ENCODE measurements around the gene TPCN2. TPM values are rescaled to one million over a fixed set of nuclear protein-coding genes. Genes with fewer than 3 reads are reported as not detected.

The TPCN2 gene
- total RNA-seq, 1 experiment from 2014 or later: 15.2 TPM

DNA sequence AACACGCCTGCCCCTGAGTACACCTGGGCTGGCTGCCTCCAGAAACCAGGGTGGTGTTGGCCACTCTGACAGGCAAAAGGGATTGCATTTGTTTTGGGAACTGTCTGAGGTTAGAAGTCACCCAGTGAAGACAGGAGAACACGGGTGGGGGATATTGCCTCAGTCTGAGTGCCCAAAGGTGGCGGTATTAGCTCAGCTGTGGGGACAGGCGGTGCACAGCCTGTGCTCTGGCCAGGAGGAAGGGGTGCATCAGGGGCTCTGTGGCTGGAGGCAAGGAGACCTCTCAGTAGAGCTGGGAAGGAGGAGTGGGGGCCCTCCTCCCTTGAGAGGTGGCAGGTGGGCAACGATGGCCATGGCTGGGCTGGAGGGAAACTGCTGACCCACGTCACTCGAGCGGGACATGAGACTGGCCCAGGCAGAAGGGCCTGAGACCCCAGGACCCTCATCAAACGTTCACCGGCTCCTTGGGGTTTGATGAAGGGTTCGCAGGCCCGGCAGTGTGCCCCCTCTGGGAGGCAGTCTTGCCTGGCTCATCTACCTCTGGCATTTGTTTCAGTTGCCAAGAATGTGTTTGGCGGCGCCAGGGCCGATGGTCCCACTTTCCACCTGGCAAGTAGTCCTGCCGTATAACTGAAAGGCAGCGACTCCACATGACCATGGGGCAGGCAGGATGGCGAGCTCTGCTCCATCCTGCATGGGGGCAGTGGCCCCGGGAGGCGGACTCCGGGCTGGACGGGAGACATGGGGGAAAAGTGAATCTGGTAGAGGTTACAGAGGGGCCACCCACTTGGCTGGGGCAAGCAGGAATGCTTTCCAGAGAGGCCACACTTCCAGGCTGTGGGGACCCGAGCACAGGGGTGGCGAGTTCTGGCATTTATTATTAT lies 54.2 kb downstream of the TPCN2 start:
- ATAC-seq: peak; percentile 29; the same call in 1 of the 2 replicates
- TF ChIP-seq RAD21 (IDR thresholded peaks at IDR 0.05; ENCODE audit: low read depth) (peak; percentile 66), EGR1 (IDR thresholded peaks at IDR 0.05; ENCODE audit: low read depth) (no peak), ZNF274 (IDR thresholded peaks at IDR 0.05; ENCODE audit: low read depth, low read length) (no peak), ZFX (IDR thresholded peaks at IDR 0.05) (no peak)
- TF ChIP-seq, protein P1, sequence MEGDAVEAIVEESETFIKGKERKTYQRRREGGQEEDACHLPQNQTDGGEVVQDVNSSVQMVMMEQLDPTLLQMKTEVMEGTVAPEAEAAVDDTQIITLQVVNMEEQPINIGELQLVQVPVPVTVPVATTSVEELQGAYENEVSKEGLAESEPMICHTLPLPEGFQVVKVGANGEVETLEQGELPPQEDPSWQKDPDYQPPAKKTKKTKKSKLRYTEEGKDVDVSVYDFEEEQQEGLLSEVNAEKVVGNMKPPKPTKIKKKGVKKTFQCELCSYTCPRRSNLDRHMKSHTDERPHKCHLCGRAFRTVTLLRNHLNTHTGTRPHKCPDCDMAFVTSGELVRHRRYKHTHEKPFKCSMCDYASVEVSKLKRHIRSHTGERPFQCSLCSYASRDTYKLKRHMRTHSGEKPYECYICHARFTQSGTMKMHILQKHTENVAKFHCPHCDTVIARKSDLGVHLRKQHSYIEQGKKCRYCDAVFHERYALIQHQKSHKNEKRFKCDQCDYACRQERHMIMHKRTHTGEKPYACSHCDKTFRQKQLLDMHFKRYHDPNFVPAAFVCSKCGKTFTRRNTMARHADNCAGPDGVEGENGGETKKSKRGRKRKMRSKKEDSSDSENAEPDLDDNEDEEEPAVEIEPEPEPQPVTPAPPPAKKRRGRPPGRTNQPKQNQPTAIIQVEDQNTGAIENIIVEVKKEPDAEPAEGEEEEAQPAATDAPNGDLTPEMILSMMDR (IDR thresholded peaks at IDR 0.05 in 2 of 3, conservative IDR thresholded peaks at IDR 0.05 in 1 of 3; ENCODE audit: borderline replicate concordance in 1 of 3, insufficient read depth in 1 of 3, low read depth in 2 of 3, low read length in 2 of 3): peak in 2 of 3 experiments; percentile 19 to 21; a peak in 2 of 6 replicates
- Histone ChIP-seq H3K79me2 (ENCODE audit: insufficient read depth, low read length) (no peaks in the 10 kb centered on the region), H3K27ac (ENCODE audit: low read depth, low read length) (no peak overlapping the region), H3K4me1 (ENCODE audit: control insufficient read depth in 1 of 2, insufficient read depth in 2 of 2, low read length in 2 of 2) (peaks cover 3 to 21% of the 10 kb centered on the region in 2 experiments; a peak in 3 of 4 replicates), H3K27me3 (ENCODE audit: insufficient read depth, low read length) (no peaks in the 10 kb centered on the region), H3K4me3 (replicated peaks in 1 of 2; ENCODE audit: low read depth in 1 of 2, low read length in 2 of 2) (no peak overlapping the region), H3K9me3 (ENCODE audit: control insufficient read depth in 1 of 2, insufficient read depth in 1 of 2, low read depth in 1 of 2, low read length in 2 of 2) (no peaks in the 10 kb centered on the region), H3K9ac (ENCODE audit: low read length) (no peak overlapping the region), H3K9me2 (ENCODE audit: insufficient read depth) (no peaks in the 10 kb centered on the region), H2AFZ (ENCODE audit: low read depth, low read length, poor library complexity, severe bottlenecking) (no peak overlapping the region), H3K4me2 (ENCODE audit: low read length) (no peak overlapping the region), H4K20me1 (ENCODE audit: insufficient read depth) (no peaks in the 10 kb centered on the region), H3K36me3 (ENCODE audit: control insufficient read depth in 1 of 2, insufficient read depth in 2 of 2, low read length in 2 of 2) (no peaks in the 10 kb centered on the region)
- no TSS peak for BruUV-seq (replicated peaks)
- ChIA-PET POLR2A (no interaction called here), RAD21 (ENCODE audit: low non-redundant PET in 1 of 2, low total read pairs in 2 of 2, uncharacterized antibody in 2 of 2, unreplicated experiment in 2 of 2) (interaction anchor here (1.0 to 1.6 kb wide), 3 partner anchors 20 to 191 kb away, joined by 3 to 9 read pairs (median 3); partner anchors contain the start of gene MYEOV (in 1 of the 2)), CTCF (interaction anchor here (1.6 to 2.4 kb wide), 5 partner anchors 138 to 581 kb away, joined by 4 to 16 read pairs (median 9); partner anchors contain the start of genes LTO1 and MYEOV)
- no peak for DNase-seq (ENCODE audit: low read depth, low spot score)
- intact Hi-C loops (cut with micrococcal nuclease): loop anchor here (5.0 kb wide), 2 partner anchors 259 to 274 kb away; no protein-coding TSS in a partner anchor
